ENCODE measurements around the gene CDK5RAP1. TPM values are rescaled to one million over a fixed set of nuclear protein-coding genes. Genes with fewer than 3 reads are reported as not detected.

CDK5RAP1 gene
- total RNA-seq, 1 donor from 2014 or later, result 58.3 TPM

DNA sequence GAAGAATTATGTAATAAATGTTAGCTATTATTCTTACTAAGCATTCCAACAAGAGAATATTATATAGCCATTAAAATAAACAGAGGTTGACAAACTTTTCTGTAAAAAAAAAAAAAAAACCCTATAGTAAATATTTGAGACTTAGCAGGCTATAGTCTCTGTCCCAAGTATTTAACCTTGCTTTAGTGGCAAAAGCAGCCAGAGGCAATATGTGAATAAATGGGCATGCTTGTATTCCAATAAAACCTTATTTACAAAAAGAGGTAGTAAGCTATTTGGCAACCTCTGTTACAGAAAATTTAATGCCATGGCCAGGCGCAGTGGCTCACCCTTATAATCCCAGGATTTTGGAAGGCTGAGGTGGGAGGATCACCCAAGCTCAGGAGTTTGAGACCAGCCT is 14.6 kb downstream of the CDK5RAP1 start:
- H3K27ac Mint-ChIP-seq, result no peak overlapping the region
- peaks cover under 1% of the 10 kb centered on the region for H3K4me1 Mint-ChIP-seq (ENCODE audit: unreplicated experiment)
- TF ChIP-seq, protein P1, sequence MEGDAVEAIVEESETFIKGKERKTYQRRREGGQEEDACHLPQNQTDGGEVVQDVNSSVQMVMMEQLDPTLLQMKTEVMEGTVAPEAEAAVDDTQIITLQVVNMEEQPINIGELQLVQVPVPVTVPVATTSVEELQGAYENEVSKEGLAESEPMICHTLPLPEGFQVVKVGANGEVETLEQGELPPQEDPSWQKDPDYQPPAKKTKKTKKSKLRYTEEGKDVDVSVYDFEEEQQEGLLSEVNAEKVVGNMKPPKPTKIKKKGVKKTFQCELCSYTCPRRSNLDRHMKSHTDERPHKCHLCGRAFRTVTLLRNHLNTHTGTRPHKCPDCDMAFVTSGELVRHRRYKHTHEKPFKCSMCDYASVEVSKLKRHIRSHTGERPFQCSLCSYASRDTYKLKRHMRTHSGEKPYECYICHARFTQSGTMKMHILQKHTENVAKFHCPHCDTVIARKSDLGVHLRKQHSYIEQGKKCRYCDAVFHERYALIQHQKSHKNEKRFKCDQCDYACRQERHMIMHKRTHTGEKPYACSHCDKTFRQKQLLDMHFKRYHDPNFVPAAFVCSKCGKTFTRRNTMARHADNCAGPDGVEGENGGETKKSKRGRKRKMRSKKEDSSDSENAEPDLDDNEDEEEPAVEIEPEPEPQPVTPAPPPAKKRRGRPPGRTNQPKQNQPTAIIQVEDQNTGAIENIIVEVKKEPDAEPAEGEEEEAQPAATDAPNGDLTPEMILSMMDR (conservative IDR thresholded peaks at IDR 0.05), result no peak
- DNase-seq (ENCODE audit: extremely low spot score, unreplicated experiment), result no peak
- H3K9me3 Mint-ChIP-seq, result no peaks in the 10 kb centered on the region
- no peaks in the 10 kb centered on the region for H3K27me3 Mint-ChIP-seq
- H3K36me3 Mint-ChIP-seq, result peaks cover 30% of the 10 kb centered on the region
- H3K4me3 Mint-ChIP-seq, result no peak overlapping the region

DNA sequence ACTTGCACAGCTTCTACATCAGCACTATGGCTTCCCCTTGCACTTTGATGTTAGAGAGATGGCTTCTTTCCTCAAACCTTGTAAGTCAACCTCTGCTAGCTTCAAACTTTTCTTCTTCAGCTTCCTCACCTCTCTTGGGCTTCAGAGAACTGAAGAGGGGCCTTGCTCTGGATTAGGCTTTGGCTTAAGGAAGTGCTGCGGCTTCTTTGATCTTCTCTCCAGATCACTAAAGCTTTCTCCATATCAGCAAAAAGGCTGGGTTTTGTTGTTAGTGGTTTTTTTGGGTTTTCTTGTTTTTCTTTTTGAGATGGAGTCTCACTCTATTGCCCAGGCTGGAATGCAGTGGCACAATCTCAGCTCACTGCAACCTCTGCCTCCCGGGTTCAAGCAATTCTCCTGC is 24.0 kb downstream of the CDK5RAP1 start:
- Mint-ChIP-seq H3K36me3 (peaks cover 51% of the 10 kb centered on the region), H3K27ac (no peak overlapping the region), H3K27me3 (no peaks in the 10 kb centered on the region), H3K4me3 (no peak overlapping the region), H3K9me3 (no peaks in the 10 kb centered on the region), H3K4me1 (ENCODE audit: unreplicated experiment) (no peaks in the 10 kb centered on the region)
- no peak for DNase-seq (ENCODE audit: extremely low spot score, unreplicated experiment)
- TF ChIP-seq, protein P1 (conservative IDR thresholded peaks at IDR 0.05), result no peak

DNA sequence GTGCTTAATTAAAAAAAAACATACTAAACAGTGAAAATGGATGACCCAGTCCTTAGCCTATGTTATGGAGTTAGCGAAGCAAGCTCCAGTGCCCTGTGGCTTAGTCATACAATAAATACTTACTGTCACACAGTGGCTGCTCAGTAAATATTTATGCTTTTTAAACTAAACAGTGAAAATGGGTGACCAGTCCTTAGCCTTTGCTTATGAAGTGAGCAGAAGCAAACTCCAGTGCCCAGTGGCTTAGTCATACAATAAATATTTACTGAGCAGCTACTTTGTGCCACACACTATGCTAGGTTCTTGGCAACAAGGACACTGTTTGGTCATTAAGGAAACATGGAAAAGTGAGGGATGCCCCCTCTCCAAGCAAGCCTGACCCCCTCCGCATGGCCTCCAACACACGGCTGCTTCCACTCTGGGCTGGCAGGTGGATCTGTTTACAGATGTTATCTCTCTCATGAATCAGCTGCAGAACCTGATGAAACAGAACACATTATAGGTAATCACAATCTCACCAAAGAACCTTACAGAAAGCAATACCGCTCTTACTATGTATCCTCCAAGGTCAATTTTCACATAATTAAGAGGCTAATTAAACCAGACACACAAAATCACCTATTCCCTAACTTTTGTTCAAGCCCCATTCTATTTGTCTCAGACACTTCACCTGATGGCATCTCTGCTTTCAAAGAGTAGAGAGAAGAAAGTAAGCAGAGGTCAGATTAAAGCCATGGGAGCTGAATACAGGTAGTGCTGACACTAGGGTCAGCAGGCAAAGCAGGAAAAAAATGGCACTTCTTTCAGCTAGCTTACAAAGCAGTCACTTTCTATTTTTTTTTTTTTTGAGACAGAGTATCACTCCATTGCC is 27.3 kb downstream of the CDK5RAP1 start:
- Mint-ChIP-seq H3K9me3 (no peaks in the 10 kb centered on the region), H3K27me3 (no peaks in the 10 kb centered on the region), H3K4me1 (ENCODE audit: unreplicated experiment) (no peaks in the 10 kb centered on the region), H3K4me3 (no peak overlapping the region), H3K27ac (peak overlapping the region; percentile 65), H3K36me3 (peaks cover 43% of the 10 kb centered on the region)
- no peak for DNase-seq (ENCODE audit: extremely low spot score, unreplicated experiment)
- TF ChIP-seq, protein P1 (conservative IDR thresholded peaks at IDR 0.05), result no peak

DNA sequence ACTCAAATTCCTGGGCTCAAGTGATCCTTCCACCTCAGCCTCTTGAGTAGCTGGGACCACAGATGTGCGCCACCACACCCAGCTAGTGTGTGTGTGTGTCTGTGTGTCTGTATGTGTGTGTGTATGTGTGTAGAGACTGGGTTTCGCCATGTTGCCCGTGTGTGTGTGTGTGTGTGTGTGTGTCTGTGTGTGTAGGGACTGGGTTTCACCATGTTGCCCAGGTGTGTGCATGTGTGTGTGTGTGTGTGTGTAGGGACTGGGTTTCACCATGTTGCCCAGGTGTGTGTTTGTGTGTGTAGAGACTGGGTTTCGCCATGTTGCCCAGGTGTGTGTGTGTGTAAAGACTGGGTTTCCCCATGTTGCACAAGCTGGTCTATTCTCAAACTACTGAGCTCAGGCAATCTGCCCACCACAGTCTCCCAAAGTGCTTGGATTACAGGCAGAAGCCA is 28.3 kb downstream of the CDK5RAP1 start:
- TF ChIP-seq, protein P1 (conservative IDR thresholded peaks at IDR 0.05), result no peak
- DNase-seq (ENCODE audit: extremely low spot score, unreplicated experiment), result no peak
- peak overlapping the region; percentile 53 for H3K27ac Mint-ChIP-seq
- H3K4me1 Mint-ChIP-seq (ENCODE audit: unreplicated experiment), result no peaks in the 10 kb centered on the region
- no peak overlapping the region for H3K4me3 Mint-ChIP-seq
- peaks cover 34% of the 10 kb centered on the region for H3K36me3 Mint-ChIP-seq
- H3K9me3 Mint-ChIP-seq, result no peaks in the 10 kb centered on the region
- H3K27me3 Mint-ChIP-seq, result no peaks in the 10 kb centered on the region

DNA sequence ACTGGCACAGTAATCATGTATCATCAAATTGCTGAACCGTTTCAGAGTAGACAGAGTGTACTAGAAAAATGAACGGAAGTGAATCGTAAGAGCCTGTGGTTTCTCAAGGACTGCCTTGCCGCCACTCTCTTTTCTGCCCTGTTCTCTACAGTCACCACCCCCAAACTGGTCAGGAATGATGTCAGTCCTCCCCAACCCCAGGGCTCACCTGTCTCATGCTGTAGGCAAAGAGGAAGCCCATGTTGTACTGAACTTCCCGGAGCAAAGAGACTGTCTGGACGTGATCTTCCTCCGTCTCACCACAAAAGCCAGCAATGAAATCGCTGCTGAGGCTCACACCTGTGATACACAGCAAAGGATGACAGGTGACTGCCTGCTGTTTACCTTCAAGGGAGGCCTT is 31.0 kb downstream of the CDK5RAP1 start:
- no peaks in the 10 kb centered on the region for H3K4me1 Mint-ChIP-seq (ENCODE audit: unreplicated experiment)
- DNase-seq (ENCODE audit: extremely low spot score, unreplicated experiment), result no peak
- TF ChIP-seq, protein P1 (conservative IDR thresholded peaks at IDR 0.05), result no peak
- H3K9me3 Mint-ChIP-seq, result no peaks in the 10 kb centered on the region
- no peak overlapping the region for H3K27ac Mint-ChIP-seq
- H3K36me3 Mint-ChIP-seq, result peaks cover 36% of the 10 kb centered on the region
- no peak overlapping the region for H3K4me3 Mint-ChIP-seq
- H3K27me3 Mint-ChIP-seq, result no peaks in the 10 kb centered on the region

Measured in type B pancreatic cell (in vitro differentiated cells).